NT2/D1 (cell line): ENCODE results near the gene INSL4.

Experiments used
- SUZ12 ChIP-seq: IDR thresholded peaks from 2 replicates; pipeline ENCODE4 v1.6.1; 2011; ENCODE audit not compliant: insufficient read length, insufficient read depth; ENCODE audit errors: extremely low read depth
- YY1 ChIP-seq: IDR thresholded peaks from 2 replicates; pipeline ENCODE4 v1.6.1; 2011; ENCODE audit not compliant: insufficient read length, insufficient read depth
- ZNF274 ChIP-seq: IDR thresholded peaks from 2 replicates; pipeline ENCODE4 v1.6.1; 2011; ENCODE audit warnings: mild to moderate bottlenecking, low read depth, low read length

DNA sequence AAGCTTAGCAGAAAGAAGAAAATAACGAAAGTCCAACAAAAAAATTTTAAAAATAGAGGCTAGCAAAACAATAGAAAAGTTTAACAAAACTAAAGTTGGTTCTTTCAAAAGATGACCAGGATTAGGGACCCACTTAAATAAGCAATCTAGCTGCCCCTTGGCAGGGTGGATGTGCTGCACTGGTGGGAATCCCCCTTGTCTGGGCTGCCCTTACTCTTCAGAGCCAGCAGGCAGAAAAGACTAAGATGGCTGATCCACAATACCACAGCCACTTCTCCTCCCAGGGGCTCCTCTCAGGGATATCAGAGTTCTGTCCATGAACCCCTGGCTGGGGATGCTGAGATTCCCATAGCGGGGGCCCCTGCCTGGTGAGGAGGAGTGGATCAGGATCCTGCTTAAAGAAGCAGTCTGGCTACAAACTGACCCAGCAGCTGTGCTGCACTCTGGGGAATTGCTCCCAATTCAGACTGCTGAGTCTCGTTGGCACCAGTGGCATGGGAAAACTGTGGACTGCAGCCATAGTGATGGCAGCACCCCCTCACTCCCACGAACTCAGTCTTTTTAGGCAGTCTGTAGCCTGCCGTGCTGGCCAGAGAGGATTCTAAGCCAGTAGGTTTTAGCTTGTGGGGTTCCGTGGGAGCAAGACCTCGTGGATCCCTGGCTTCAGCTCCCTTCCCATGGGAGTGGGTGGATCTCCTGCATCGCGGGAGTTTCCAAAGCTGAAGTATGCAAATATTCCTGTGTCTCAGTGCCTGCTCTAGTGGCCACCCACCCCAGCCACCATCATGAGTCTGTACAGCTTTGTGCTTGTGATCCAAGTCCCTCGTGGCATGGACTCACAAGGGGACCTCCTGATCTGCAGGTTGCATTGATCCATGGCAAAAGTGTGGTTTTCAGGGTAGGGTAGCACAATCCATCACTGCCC is 42.9 kb upstream of the INSL4 start:
- TF ChIP-seq SUZ12, result no peak
- no peak for TF ChIP-seq ZNF274
- no peak for TF ChIP-seq YY1
